Heart left ventricle (tissue), 13 donors: ENCODE measurements around the gene NECAP2.

ENCODE experiments used
- POLR2A ChIP-seq, 2 donors: fragments of 450-650 bp; IDR thresholded peaks; one replicate each; pipeline ENCODE4 v1.6.1; 2017; ENCODE audit warnings: antibody characterized with exemption in 2 of 2, mild to moderate bottlenecking in 2 of 2, moderate library complexity in 2 of 2
- TF ChIP-seq, protein P1 (sequence below), 12 donors: fragments of 200-600 bp; sonication (generic) in 4 of 12; IDR thresholded peaks; one replicate each; pipeline versions ENCODE4 v1.5.0 to v1.8.0; 2018 to 2022; ENCODE audit warnings: antibody characterized with exemption in 12 of 12, mild to moderate bottlenecking in 5 of 12
- donor health status: ischemic (EF 13 %, LVEDD 7.1; RV severe dilation, severe dysfunction).
- donor health status: DM: no; HTN: yes; CAD: no.
- donor health status: DM: no; HTN: no; CAD: no.
- donor health status: ischemic (EF 25% LVEDD 6.9; RV normal size, moderate dysfunction).
- donor health status: ischemic (EF 25% LVEDD 5.7; RV mildly dilated, moderate dysfunction).
- donor health status: ischemic (EF 35%, LVEDD 5.7; RV mildly dilated, moderate dysfunction).
- donor health status: nonischemic (EF 11% LVEDD 7.7; RV severe dilation, severe dysfunction).
- donor health status: DM: yes; HTN: yes; CAD: no.
- donor health status: PGD.
- donor health status: ischemic (EF 29% LVEDD 5.4; RV normal size, mild dysfunction).
- donor health status: nonischemic (EF 23%, LVEDD 6.1; RV moderate dilation, normal function).

DNA sequence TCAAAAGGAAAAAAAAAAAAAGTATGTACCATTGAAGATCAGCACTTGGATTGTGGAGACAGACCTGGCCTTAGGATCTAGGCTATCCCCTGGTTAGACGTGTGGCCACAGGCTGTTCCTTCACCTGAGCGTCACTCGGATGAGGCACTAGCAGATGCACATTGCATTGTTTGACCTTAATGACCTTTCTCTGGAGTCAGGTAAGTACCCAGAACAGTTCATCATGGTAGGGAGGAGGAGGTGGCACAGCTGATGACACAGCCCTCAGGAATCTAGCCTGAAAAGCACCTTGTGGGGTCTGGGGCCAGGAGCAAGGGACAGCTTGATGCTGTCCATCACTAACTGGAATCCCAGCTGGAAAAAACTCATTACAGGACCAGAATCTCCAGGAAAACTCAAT lies 21.2 kb downstream of the NECAP2 start:
- TF ChIP-seq, protein P1, sequence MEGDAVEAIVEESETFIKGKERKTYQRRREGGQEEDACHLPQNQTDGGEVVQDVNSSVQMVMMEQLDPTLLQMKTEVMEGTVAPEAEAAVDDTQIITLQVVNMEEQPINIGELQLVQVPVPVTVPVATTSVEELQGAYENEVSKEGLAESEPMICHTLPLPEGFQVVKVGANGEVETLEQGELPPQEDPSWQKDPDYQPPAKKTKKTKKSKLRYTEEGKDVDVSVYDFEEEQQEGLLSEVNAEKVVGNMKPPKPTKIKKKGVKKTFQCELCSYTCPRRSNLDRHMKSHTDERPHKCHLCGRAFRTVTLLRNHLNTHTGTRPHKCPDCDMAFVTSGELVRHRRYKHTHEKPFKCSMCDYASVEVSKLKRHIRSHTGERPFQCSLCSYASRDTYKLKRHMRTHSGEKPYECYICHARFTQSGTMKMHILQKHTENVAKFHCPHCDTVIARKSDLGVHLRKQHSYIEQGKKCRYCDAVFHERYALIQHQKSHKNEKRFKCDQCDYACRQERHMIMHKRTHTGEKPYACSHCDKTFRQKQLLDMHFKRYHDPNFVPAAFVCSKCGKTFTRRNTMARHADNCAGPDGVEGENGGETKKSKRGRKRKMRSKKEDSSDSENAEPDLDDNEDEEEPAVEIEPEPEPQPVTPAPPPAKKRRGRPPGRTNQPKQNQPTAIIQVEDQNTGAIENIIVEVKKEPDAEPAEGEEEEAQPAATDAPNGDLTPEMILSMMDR (IDR thresholded peaks at IDR 0.05), result no peak
- TF ChIP-seq POLR2A (IDR thresholded peaks at IDR 0.05), result no peak
